Liver (tissue), 9 donors: ENCODE measurements around the gene SCNN1A. TPM values are rescaled to one million over a fixed set of nuclear protein-coding genes. Genes with fewer than 3 reads are reported as not detected.
A peak's percentile ranks its signal among the peaks of the same experiment; 100 is the strongest.

Source experiments
- DNase-seq: peaks from one replicate; pipeline ENCODE4 v3.0.0-alpha.2; 2017; ENCODE audit warnings: low spot score
- H3K27ac ChIP-seq, 2 donors: one replicate each; pipeline ENCODE4 v1.7.0; 2013; ENCODE audit warnings: inconsistent platforms in 2 of 2, low read length in 2 of 2, control low read depth in 1 of 2, low read depth in 1 of 2, mild to moderate bottlenecking in 1 of 2
- H3K27me3 ChIP-seq, 4 donors: one replicate each; pipeline versions ENCODE4 v1.6.1 to v1.7.0; 2013; ENCODE audit warnings: low read length in 3 of 4, inconsistent platforms in 1 of 4, mild to moderate bottlenecking in 1 of 4, moderate library complexity in 1 of 4; ENCODE audit not compliant: control insufficient read depth in 4 of 4, insufficient read depth in 4 of 4
- H3K36me3 ChIP-seq, 4 donors: one replicate each; pipeline versions ENCODE4 v1.6.1 to v1.7.0; 2013; ENCODE audit warnings: low read length in 3 of 4, mild to moderate bottlenecking in 3 of 4, low read depth in 1 of 4, moderate library complexity in 1 of 4; ENCODE audit not compliant: control insufficient read depth in 4 of 4, insufficient read depth in 3 of 4
- H3K4me1 ChIP-seq, 4 donors: one replicate each; pipeline versions ENCODE4 v1.6.1 to v1.7.0; 2013; ENCODE audit warnings: low read length in 3 of 4, mild to moderate bottlenecking in 3 of 4, moderate library complexity in 1 of 4; ENCODE audit not compliant: control insufficient read depth in 4 of 4, insufficient read depth in 4 of 4
- H3K4me3 ChIP-seq, 3 donors: one replicate each; pipeline versions ENCODE4 v1.6.1 to v1.7.0; 2013; ENCODE audit warnings: low read length in 3 of 3, control low read depth in 1 of 3, low read depth in 1 of 3, mild to moderate bottlenecking in 1 of 3
- H3K9ac ChIP-seq, 2 donors: one replicate each; pipeline ENCODE4 v1.7.0; 2013; ENCODE audit warnings: low read length in 2 of 2, mild to moderate bottlenecking in 2 of 2, moderate library complexity in 2 of 2, control low read depth in 1 of 2, low read depth in 1 of 2
- H3K9me3 ChIP-seq, 4 donors: one replicate each; pipeline versions ENCODE4 v1.6.1 to v1.7.0; 2013; ENCODE audit warnings: low read length in 3 of 4; ENCODE audit not compliant: control insufficient read depth in 4 of 4
- FOXA2 ChIP-seq: IDR thresholded peaks from 2 replicates; pipeline ENCODE4 v1.6.1; 2016; ENCODE audit warnings: antibody characterized with exemption
- NR2F2 ChIP-seq: IDR thresholded peaks from 2 replicates; pipeline ENCODE4 v1.6.1; 2016; ENCODE audit warnings: antibody characterized with exemption
- SP1 ChIP-seq: IDR thresholded peaks from 2 replicates; pipeline ENCODE4 v1.6.1; 2018; ENCODE audit warnings: antibody characterized with exemption, mild to moderate bottlenecking
- YY1 ChIP-seq: IDR thresholded peaks from 2 replicates; pipeline ENCODE4 v1.6.1; 2016; ENCODE audit warnings: antibody characterized with exemption, mild to moderate bottlenecking
- ZBTB33 ChIP-seq: IDR thresholded peaks from 2 replicates; pipeline ENCODE4 v1.6.1; 2016; ENCODE audit warnings: antibody characterized with exemption
- WGBS: extraction: QIAGEN DNeasy Blood & Tissue Kit; methylation state at CpG from one replicate; pipeline ENCODE4 v1.1.7; 2013; 5-methylcytosine and 5-hydroxymethylcytosine counted together
- polyA plus RNA-seq, 2 donors: library from polyadenylated mRNA; stranded (reverse) in 1 of 2; unstranded in 1 of 2; fragments of 200-250 nt in 1 of 2; fragments of >200 nt in 1 of 2; fragmentation: Nextera tagmentation in 1 of 2; extraction: Ambion mirVana in 1 of 2; gene quantifications; one replicate each; pipeline versions ENCODE4 v1.2.1 to v1.2.3, GENCODE V29; 2013 to 2015
- total RNA-seq, 2 donors: library from RNA; depleted of rRNA; stranded (reverse); fragments of >200 nt; gene quantifications; one replicate each; pipeline ENCODE4 v1.2.3, GENCODE V29; 2014
- TF ChIP-seq, protein P1 (sequence below): IDR thresholded peaks from 2 replicates; pipeline ENCODE4 v1.6.1; 2016; ENCODE audit warnings: antibody characterized with exemption
- TF ChIP-seq, protein P2 (sequence below): IDR thresholded peaks from 2 replicates; pipeline ENCODE4 v1.6.1; 2016; ENCODE audit warnings: antibody characterized with exemption, mild to moderate bottlenecking
- donor health status: healthy.
- donor health status: healthy.
- donor health status: healthy.
- donor health status: healthy.
- donor health status: healthy.

SCNN1A gene
- total and polyA plus RNA-seq, 4 donors = 0.47 to 7.7 (median 2.9) TPM

- DNase-seq = no peak
- Histone ChIP-seq H3K36me3 (no peaks in the 10 kb centered on the region), H3K27me3 (no peaks in the 10 kb centered on the region), H3K9ac (no peak overlapping the region), H3K27ac (peak overlapping the region in 1 of 2 donors; percentile 36), H3K9me3 (no peaks in the 10 kb centered on the region), H3K4me3 (no peak overlapping the region), H3K4me1 (peaks cover 0 to 3% (median 0%) of the 10 kb centered on the region in 4 donors)
- whole genome bisulfite sequencing = 68% methylated on average over 9 of the region's 9 CpGs
- TF ChIP-seq NR2F2 = peak; percentile 59
- TF ChIP-seq YY1 = no peak
Observed at GRCh38 chr12:6352193-6353173, 22.9 kb downstream of the SCNN1A start.

DNA sequence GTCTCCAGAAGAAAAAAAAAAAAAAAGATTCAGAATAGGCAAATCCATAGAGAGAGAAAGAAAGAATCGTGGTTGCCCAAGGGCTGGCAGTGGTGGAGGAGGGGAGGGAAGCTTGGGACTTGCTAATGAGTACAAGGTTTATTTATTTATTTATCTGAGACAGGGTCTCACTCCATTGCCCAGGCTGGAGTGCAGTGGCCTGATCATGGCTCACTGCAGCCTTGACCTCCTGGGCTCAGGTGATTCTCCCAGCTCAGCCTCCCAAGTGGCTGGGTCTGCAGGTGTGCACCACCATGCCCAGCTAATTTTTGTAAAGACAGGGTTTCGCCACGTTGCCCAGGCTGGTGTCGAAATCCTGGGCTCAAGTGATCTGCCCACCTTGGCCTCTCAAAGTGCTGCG lies 23.7 kb downstream of the SCNN1A start:
- Histone ChIP-seq H3K9me3 (no peaks in the 10 kb centered on the region), H3K4me1 (peaks cover 0 to 3% (median 0%) of the 10 kb centered on the region in 4 donors), H3K27ac (no peak overlapping the region), H3K9ac (no peak overlapping the region), H3K36me3 (no peaks in the 10 kb centered on the region), H3K27me3 (no peaks in the 10 kb centered on the region), H3K4me3 (no peak overlapping the region)
- 84% methylated on average over 5 of the region's 5 CpGs for WGBS
- no peak for DNase-seq
- TF ChIP-seq ZBTB33 = no peak
- TF ChIP-seq, protein P1, sequence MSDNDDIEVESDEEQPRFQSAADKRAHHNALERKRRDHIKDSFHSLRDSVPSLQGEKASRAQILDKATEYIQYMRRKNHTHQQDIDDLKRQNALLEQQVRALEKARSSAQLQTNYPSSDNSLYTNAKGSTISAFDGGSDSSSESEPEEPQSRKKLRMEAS = no peak

GRCh38 chr12:6347367-6348338 lies 27.7 kb downstream of the SCNN1A start:
- no peak overlapping the region for H3K9ac ChIP-seq
- H3K4me3 ChIP-seq = no peak overlapping the region
- H3K27ac ChIP-seq = peak overlapping the region; percentile 19 to 32
- 69% methylated on average over 19 of the region's 19 CpGs for WGBS
- no peak for DNase-seq
- no peaks in the 10 kb centered on the region for H3K9me3 ChIP-seq
- TF ChIP-seq, protein P2, sequence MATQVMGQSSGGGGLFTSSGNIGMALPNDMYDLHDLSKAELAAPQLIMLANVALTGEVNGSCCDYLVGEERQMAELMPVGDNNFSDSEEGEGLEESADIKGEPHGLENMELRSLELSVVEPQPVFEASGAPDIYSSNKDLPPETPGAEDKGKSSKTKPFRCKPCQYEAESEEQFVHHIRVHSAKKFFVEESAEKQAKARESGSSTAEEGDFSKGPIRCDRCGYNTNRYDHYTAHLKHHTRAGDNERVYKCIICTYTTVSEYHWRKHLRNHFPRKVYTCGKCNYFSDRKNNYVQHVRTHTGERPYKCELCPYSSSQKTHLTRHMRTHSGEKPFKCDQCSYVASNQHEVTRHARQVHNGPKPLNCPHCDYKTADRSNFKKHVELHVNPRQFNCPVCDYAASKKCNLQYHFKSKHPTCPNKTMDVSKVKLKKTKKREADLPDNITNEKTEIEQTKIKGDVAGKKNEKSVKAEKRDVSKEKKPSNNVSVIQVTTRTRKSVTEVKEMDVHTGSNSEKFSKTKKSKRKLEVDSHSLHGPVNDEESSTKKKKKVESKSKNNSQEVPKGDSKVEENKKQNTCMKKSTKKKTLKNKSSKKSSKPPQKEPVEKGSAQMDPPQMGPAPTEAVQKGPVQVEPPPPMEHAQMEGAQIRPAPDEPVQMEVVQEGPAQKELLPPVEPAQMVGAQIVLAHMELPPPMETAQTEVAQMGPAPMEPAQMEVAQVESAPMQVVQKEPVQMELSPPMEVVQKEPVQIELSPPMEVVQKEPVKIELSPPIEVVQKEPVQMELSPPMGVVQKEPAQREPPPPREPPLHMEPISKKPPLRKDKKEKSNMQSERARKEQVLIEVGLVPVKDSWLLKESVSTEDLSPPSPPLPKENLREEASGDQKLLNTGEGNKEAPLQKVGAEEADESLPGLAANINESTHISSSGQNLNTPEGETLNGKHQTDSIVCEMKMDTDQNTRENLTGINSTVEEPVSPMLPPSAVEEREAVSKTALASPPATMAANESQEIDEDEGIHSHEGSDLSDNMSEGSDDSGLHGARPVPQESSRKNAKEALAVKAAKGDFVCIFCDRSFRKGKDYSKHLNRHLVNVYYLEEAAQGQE = no peak
- peak; percentile 69 for TF ChIP-seq NR2F2
- peak; percentile 58 for TF ChIP-seq SP1
- TF ChIP-seq YY1 = no peak
- TF ChIP-seq FOXA2 = no peak
- H3K27me3 ChIP-seq = no peaks in the 10 kb centered on the region
- H3K4me1 ChIP-seq = peaks cover 0 to 6% (median 2%) of the 10 kb centered on the region in 4 donors
- H3K36me3 ChIP-seq = no peaks in the 10 kb centered on the region
